Hematopoietic multipotent progenitor cell treated with erythropoietin and hydrocortisone succinate and interleukin-3 and kit ligand, for 15 days (in vitro differentiated cells): ENCODE data around the gene AMMECR1.
A peak's percentile ranks its signal among the peaks of the same experiment; 100 is the strongest.
"Not testable (repeated sequence)": the region's sequence is repeated elsewhere in the genome, so short reads cannot be mapped to it uniquely, and the experiment has no call there.

Experiments
- DNase-seq: peaks from one replicate; pipeline ENCODE4 v3.0.0-alpha.2; 2015; ENCODE audit warnings: low spot score

The AMMECR1 gene

GRCh38 chrX:110317820-110318663 lies at the start of gene AMMECR1:
TSS of gene AMMECR1 (minus strand) at chrX:110318085. CDS start at chrX:110318071, 14 bp downstream.
- peak; percentile 86 for DNase-seq

GRCh38 chrX:110363244-110363643 lies 45.4 kb upstream of the AMMECR1 start:
- DNase-seq, result peak; percentile 36

GRCh38 chrX:110359273-110359672 lies 41.4 kb upstream of the AMMECR1 start:
- DNase-seq, result no peak

- DNase-seq, result no peak
Observed at GRCh38 chrX:110358548-110358947, 40.7 kb upstream of the AMMECR1 start, which contains the start of gene RTL9. TSS of gene RTL9 (plus strand) at chrX:110358848. CDS start at chrX:110450618, 91,770 bp downstream.

- no peak for DNase-seq
Observed at GRCh38 chrX:110346681-110347080, 28.8 kb upstream of the AMMECR1 start.

GRCh38 chrX:110341189-110342035 lies 23.5 kb upstream of the AMMECR1 start:
- no peak for DNase-seq

GRCh38 chrX:110338935-110339334 lies 21.1 kb upstream of the AMMECR1 start:
- peak; percentile 72 for DNase-seq

GRCh38 chrX:110333458-110333857 lies 15.6 kb upstream of the AMMECR1 start:
- not testable (repeated sequence) for DNase-seq

GRCh38 chrX:110331444-110332030 lies 13.7 kb upstream of the AMMECR1 start:
- DNase-seq, result no peak

GRCh38 chrX:110328613-110329012 lies 10.7 kb upstream of the AMMECR1 start:
- DNase-seq, result not testable (repeated sequence)

GRCh38 chrX:110327336-110327735 lies 9.5 kb upstream of the AMMECR1 start:
- DNase-seq, result no peak

- DNase-seq, result no peak
Observed at GRCh38 chrX:110326712-110327111, 8.8 kb upstream of the AMMECR1 start.

GRCh38 chrX:110322603-110323002 lies 4.7 kb upstream of the AMMECR1 start:
- no peak for DNase-seq

- DNase-seq, result no peak
Observed at GRCh38 chrX:110321670-110322069, 3.8 kb upstream of the AMMECR1 start.

- DNase-seq, result no peak
Observed at GRCh38 chrX:110321081-110321480, 3.2 kb upstream of the AMMECR1 start.

- no peak for DNase-seq
Observed at GRCh38 chrX:110320381-110320987, 2.6 kb upstream of the AMMECR1 start.

- no peak for DNase-seq
Observed at GRCh38 chrX:110318664-110318968, 731 bp upstream of the AMMECR1 start.

- DNase-seq, result peak; percentile 34
Observed at GRCh38 chrX:110317061-110317819, 645 bp downstream of the AMMECR1 start.

- no peak for DNase-seq
Observed at GRCh38 chrX:110316351-110317060, 1.4 kb downstream of the AMMECR1 start.

- DNase-seq, result peak; percentile 55
Observed at GRCh38 chrX:110315551-110315950, 2.3 kb downstream of the AMMECR1 start.
